C4-2B (cell line): ENCODE results near the gene CUL3.

Source experiments
- CTCF ChIP-seq: fragments of 450-650 bp; conservative IDR thresholded peaks from 2 replicates; pipeline ENCODE4 v1.5.1; 2017; ENCODE audit warnings: mild to moderate bottlenecking
- ZFX ChIP-seq: fragments of 450-650 bp; IDR thresholded peaks from 2 replicates; pipeline ENCODE4 v1.6.1; 2017

GRCh38 chr2:224498991-224499390, 86.2 kb downstream of the CUL3 start:
- TF ChIP-seq CTCF = no peak
- no peak for TF ChIP-seq ZFX
